Mucosa of gallbladder (tissue), 1 donor: Measurements from ENCODE around the gene HECW1. TPM values are rescaled to one million over a fixed set of nuclear protein-coding genes. Genes with fewer than 3 reads are reported as not detected.
"Not testable (repeated sequence)": the region's sequence is repeated elsewhere in the genome, so short reads cannot be mapped to it uniquely, and the experiment has no call there.

Experiments
- DNase-seq: peaks from one replicate; pipeline ENCODE4 v3.0.0-alpha.2; 2020; ENCODE audit warnings: low spot score
- total RNA-seq: library from RNA; stranded (reverse); gene quantifications from one replicate; pipeline ENCODE4 v1.2.1, GENCODE V29; 2021
- donor health status: DM: no; HTN: no; CAD: no.

Gene HECW1
- 3.8 TPM for total RNA-seq

DNA sequence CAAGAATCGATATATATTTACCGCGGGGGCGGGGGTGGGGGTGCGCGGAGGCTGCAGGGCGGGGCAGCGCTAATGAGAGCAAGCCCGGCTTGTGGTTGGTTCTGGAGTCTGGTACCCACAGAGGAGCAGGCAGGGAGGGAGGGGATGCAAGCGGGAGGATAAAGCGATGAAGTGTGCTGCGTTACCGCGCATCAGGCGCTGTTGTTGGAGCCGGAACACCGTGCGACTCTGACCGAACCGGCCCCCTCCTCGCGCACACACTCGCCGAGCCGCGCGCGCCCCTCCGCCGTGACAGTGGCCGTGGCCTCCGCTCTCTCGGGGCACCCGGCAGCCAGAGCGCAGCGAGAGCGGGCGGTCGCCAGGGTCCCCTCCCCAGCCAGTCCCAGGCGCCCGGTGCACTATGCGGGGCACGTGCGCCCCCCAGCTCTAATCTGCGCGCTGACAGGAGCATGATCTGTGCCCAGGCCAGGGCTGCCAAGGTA, at the start of gene HECW1:
TSS of gene HECW1 (plus strand) at position 189 of the 482 bp plus-strand sequence. CDS start 131,259 bp downstream, outside the sequence.
- DNase-seq = no peak

DNA sequence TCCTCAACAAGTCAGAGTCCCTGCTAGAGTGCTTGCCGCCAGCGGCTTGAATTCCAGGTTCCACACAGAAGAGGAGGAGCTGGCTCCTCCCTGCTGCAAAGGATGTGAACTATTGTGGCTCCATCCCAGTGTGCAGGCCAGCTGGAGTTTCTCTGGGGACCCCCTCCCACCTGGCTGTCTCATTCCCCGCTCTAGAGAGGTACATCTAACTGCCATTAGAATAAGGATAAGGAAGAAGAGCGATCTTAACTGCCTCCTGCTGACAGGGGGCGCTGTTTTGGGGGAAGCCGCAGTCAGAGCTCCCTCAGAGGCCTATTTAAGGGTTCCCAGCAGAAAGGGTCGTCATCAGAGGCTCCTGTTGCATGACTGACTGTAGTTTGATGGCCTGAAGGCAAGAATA, 40.8 kb upstream of the HECW1 start:
- no peak for DNase-seq

- no peak for DNase-seq
Observed at GRCh38 chr7:43072530-43072929, 39.9 kb upstream of the HECW1 start.

- not testable (repeated sequence) for DNase-seq
Observed at GRCh38 chr7:43073811-43074210, 38.6 kb upstream of the HECW1 start.

DNA sequence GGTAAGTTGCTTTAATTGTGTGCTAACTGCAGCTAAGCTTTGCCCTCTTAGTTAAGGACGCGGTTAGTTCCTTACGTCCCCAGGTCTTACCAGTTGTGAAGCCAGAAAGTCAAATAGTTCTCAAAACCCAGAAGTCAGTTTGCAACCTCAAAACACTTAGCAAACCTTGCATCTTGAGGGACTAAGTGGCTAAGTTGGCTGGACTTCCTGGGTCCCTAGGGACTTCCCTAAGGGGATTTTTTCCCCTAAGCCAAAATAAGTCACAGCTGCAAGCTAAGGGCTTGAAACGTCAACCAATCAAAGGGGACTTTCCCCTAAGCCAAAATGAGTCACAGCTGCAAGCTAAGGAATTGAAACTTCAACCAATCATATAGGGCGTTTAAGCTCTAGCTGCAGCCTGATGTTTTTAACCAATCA, 36.2 kb upstream of the HECW1 start:
- no peak for DNase-seq

- DNase-seq = no peak
Observed at GRCh38 chr7:43076606-43077005, 35.8 kb upstream of the HECW1 start.

- DNase-seq = no peak
Observed at GRCh38 chr7:43077285-43077684, 35.2 kb upstream of the HECW1 start.

- DNase-seq = no peak
Observed at GRCh38 chr7:43077732-43078391, 34.6 kb upstream of the HECW1 start.

GRCh38 chr7:43078794-43079193, 33.7 kb upstream of the HECW1 start:
- no peak for DNase-seq

GRCh38 chr7:43081603-43082002, 30.8 kb upstream of the HECW1 start:
- DNase-seq = no peak

DNA sequence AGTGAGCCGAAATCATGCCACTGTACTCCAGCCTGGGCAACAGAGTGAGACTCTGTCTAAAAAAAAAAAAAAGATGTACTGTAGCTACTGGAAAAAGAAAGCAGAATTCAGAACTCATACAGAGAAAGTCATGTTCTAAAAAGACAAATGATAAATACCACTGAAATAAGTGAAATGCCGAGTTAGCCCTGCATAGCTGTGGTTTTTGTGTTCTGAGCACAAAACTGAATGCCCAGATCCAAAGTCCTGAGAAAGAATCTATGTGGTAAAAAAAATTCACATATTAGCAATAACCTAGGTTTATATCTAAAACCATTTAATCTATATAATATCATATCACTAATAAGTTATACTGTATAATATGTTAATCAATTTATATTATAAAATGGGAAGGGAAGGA, 29.3 kb upstream of the HECW1 start:
- no peak for DNase-seq

DNA sequence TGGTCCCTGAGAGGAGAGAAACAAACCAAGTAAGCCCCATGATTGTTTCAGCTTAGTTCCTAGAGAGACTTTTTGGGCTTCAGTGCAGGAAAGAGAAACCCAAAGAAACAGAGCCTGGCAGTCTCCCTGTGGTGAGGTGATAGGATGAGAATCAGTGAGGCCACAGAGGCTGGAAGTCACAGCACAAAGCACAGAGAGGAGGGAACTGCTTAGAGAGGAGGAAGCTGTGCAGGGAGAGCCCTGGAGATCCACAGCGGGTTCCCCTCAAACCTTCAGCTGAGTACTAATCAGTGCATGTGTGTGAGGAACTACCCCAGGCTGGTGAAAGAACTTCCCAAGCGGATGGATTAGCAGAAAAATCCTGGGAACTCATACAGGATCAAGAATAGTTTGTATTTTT, 27.4 kb upstream of the HECW1 start:
- DNase-seq = no peak

- no peak for DNase-seq
Observed at GRCh38 chr7:43085992-43086391, 26.5 kb upstream of the HECW1 start.

DNA sequence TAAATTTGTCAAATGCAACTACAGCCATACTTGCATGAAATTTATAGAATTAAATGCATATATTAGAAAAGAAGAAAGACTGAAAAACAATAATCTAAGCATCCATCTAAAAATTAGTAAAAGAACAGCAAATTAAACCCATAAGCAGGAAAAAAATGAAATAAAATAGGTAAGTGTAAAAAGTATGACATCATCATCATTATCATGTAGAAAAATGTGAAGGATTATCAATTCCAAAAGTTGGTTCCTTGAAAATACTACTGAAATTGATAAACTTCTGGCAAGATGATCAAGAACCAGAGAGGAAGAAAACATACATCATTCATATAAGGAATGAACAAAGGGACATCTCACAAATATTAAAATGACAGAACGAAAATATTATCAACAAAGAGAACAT, 19.6 kb upstream of the HECW1 start:
- no peak for DNase-seq

DNA sequence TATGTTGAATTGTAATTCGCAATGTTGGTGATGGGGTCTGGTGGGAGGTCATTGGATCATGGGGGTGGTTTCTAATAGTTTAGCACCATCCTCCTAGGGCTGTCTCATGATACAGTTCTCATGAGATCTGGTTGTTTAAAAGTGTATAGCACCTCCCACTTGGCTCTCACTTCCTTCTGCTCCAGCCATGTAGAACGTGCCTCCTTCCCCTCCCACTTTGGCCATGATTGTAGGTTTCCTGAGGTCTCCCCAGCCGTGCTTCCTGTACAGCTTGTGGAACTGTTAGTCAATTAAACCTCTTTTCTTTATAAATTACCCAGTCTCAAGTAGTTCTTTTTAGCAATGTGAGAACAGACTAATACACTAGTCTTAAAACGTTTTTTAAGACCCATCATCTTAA, 15.6 kb upstream of the HECW1 start:
- DNase-seq = no peak

- no peak for DNase-seq
Observed at GRCh38 chr7:43099750-43100149, 12.7 kb upstream of the HECW1 start.

DNA sequence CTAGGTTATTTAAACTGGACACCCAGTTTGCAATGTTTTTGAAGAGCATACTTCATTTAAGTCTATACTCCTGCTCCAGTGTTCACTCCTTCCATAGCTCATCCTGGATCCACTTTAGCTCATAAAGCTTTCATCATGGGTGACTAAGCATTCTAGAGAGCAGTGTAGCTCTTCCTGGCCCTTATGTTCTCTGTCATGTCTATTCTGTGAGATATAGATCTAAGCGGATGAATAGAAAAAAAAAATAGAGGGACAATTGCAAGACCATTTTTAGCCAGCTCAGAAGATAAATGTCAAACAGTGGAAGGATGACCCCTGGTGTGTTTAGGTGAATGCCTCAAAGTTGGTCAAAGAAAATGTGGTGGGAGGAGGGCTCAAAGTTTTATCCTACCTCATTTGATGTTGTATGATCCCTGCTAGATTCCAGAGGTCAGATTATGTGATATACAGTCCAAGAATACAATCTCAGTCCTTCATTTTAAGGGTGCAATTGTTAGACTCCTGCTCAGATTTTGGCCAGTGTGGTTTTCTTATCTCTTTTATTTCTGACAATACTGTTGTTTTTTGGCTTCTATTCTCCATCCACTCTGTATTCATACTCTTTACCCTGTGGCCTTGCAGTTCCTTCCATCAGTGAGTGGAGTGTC, 7.5 kb upstream of the HECW1 start:
- no peak for DNase-seq

DNA sequence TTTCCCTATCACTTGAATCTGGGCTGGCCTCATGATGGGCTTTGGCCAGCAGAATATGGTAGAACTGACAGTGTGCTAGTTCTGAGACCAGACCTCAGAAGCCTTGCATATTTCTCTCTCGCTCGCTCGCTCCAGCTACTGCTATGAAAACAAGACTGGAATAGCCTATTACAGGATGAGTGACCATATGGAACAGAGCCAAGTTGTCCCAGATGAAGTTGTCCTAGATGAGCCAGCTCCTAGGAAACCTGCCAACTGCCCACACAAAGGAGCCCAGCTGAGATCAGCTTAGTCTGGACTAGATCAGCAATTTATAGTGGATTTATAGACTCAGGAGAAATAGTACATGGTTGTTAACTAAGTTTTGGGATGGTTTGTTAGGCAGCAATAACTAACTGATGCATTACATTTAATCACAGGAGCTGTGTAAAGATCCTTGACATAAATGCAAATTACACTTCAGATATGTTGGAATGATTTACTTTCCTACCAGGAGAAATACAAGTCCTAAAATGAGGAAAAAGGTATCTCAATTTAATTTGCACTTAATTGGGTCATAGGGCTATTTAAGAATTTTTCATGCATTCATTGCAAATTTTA, 6.8 kb upstream of the HECW1 start:
- no peak for DNase-seq

- DNase-seq = peak; percentile 64
Observed at GRCh38 chr7:43108255-43109011, 4.0 kb upstream of the HECW1 start.

GRCh38 chr7:43110791-43111535, 1.5 kb upstream of the HECW1 start:
- DNase-seq = no peak

DNA sequence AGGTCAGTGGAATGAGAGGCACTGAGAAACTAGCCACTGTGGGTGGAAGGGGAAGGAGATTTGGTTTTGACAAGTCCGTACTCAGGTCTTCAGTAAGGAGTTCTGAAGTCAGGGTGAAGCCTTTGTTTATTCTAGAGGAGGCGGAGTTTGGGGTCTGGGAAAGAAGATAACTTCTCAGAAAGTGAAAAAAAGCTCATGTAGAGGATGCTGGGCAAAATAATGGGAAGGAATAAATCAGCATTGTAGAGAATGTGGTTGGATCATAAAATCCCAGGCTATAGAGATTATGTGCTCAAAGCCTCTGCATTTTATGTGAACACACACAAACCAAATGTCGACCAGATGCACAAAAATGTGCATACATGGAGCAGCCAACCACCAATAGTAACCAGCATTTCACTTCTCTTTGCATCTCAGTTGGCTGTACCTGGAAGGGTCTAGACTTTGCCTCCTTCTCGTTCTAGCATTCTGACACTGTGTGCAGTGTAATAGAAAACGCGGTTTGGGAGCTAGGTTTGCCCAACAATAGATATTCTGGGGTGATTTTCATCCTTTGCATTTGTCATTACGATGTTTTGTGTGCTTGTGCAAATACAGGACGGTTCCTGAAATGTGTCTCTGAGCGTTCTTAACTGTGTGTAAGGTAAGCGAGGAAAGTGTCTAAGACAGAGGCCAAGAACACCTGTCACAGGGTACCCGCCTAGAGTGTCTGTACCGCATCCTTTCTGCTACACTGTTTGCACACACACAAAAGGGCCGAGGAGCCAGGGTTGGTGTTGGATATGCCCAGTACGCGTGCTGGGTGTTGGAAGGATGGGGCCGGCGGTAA, 603 bp upstream of the HECW1 start:
- no peak for DNase-seq
